B cell (primary cell): ENCODE measurements around the gene SARNP. TPM values are rescaled to one million over a fixed set of nuclear protein-coding genes. Genes with fewer than 3 reads are reported as not detected.

ENCODE experiments used
- ATAC-seq: fragments of 200-7000 bp; cut with Tn5 transposase; one replicate; pipeline ENCODE4 v1.10.0; 2021; ENCODE audit warnings: low read depth, mild to moderate bottlenecking, moderate number of reproducible peaks, moderate library complexity
- CTCF ChIA-PET: fragments of 350-600 bp; sonication (Branson Sonifier 250); formaldehyde crosslinking; loops from one replicate; lab custom pipeline; 2021; ENCODE audit warnings: antibody characterized with exemption, inconsistent platforms; lab: Charles Lee
- POLR2A ChIA-PET: fragments of 350-600 bp; sonication (Branson Sonifier 250); formaldehyde crosslinking; loops from one replicate; lab custom pipeline; 2021; ENCODE audit warnings: antibody characterized with exemption; lab: Charles Lee
- DNase-seq: peaks from one replicate; pipeline ENCODE4 v3.0.0; 2013
- H2AFZ ChIP-seq: 2 replicates; pipeline ENCODE4 v1.6.1; 2012; ENCODE audit warnings: mild to moderate bottlenecking, low read depth, low read length; ENCODE audit not compliant: insufficient read depth, poor library complexity, severe bottlenecking
- H3K27ac ChIP-seq, 2 donors: 1 replicate in 1 of 2; 2 replicates in 1 of 2; pipeline ENCODE4 v1.5.1; 2012 to 2013; ENCODE audit warnings: low read length in 2 of 2, mild to moderate bottlenecking in 2 of 2, moderate library complexity in 1 of 2
- H3K27me3 ChIP-seq, 4 experiments: fragments of 200-600 bp in 1 of 4; sonication (generic) in 1 of 4; replicated peaks in 1 of 4; 1 replicate in 2 of 4; 2 replicates in 2 of 4; pipeline versions ENCODE4 v1.6.1 to v1.7.0; 2013 to 2016; ENCODE audit warnings: low read length in 3 of 4, mild to moderate bottlenecking in 2 of 4, mixed read lengths in 1 of 4, moderate library complexity in 1 of 4; ENCODE audit not compliant: insufficient read depth in 4 of 4, control insufficient read depth in 3 of 4; ENCODE audit errors: control extremely low read depth in 1 of 4
- H3K36me3 ChIP-seq, 2 experiments: replicated peaks in 1 of 2; 1 replicate in 1 of 2; 2 replicates in 1 of 2; pipeline versions ENCODE4 v1.6.1 to v1.7.1; 2013; ENCODE audit warnings: low read length in 1 of 2; ENCODE audit not compliant: insufficient read depth in 2 of 2, control insufficient read depth in 1 of 2; ENCODE audit errors: control extremely low read depth in 1 of 2, extremely low read depth in 1 of 2
- H3K4me1 ChIP-seq, 2 donors: fragments of 200-600 bp in 1 of 2; sonication (generic) in 1 of 2; 1 replicate in 1 of 2; 2 replicates in 1 of 2; pipeline versions ENCODE4 v1.5.1 to v1.6.1; 2013 to 2017; ENCODE audit warnings: low read length in 2 of 2; ENCODE audit not compliant: control insufficient read depth in 2 of 2, insufficient read depth in 2 of 2
- H3K4me2 ChIP-seq: replicated peaks from 2 replicates; pipeline ENCODE3; 2012; ENCODE audit warnings: mild to moderate bottlenecking, low read depth, low read length; ENCODE audit not compliant: poor library complexity, severe bottlenecking
- H3K4me3 ChIP-seq, 5 experiments: fragments of 200-600 bp in 1 of 5; sonication (generic) in 1 of 5; 1 replicate in 3 of 5; 2 replicates in 2 of 5; pipeline versions ENCODE4 v1.5.1 to v1.7.0; 2011 to 2016; ENCODE audit warnings: low read length in 4 of 5, mild to moderate bottlenecking in 4 of 5, low read depth in 2 of 5, control low read depth in 1 of 5, moderate library complexity in 1 of 5; ENCODE audit not compliant: insufficient read depth in 1 of 5; ENCODE audit errors: control extremely low read depth in 1 of 5, extremely low read depth in 1 of 5
- H3K79me2 ChIP-seq: fragments of 200-600 bp; sonication (generic); one replicate; pipeline ENCODE4 v1.6.0; 2016; ENCODE audit warnings: low read length; ENCODE audit not compliant: control insufficient read depth, insufficient read depth
- H3K9ac ChIP-seq: fragments of 200-600 bp; sonication (generic); 2 replicates; pipeline ENCODE4 v1.6.1; 2017; ENCODE audit warnings: mild to moderate bottlenecking, low read length, moderate library complexity
- H3K9me3 ChIP-seq, 3 donors: one replicate each; pipeline versions ENCODE4 v1.6.1 to v1.7.1; 2013; ENCODE audit warnings: low read length in 2 of 3; ENCODE audit not compliant: control insufficient read depth in 2 of 3, insufficient read depth in 1 of 3; ENCODE audit errors: control extremely low read depth in 1 of 3
- H4K20me1 ChIP-seq: 2 replicates; pipeline ENCODE4 v1.6.0; 2012; ENCODE audit warnings: mild to moderate bottlenecking, low read length; ENCODE audit not compliant: insufficient read depth, control insufficient read depth, poor library complexity, severe bottlenecking
- H3K27ac Mint-ChIP-seq: one replicate; pipeline ENCODE4 v1.8.0; 2021; ENCODE audit warnings: mixed read lengths
- H3K27me3 Mint-ChIP-seq: one replicate; pipeline ENCODE4 v1.8.0; 2021; ENCODE audit warnings: mixed read lengths
- H3K4me1 Mint-ChIP-seq: one replicate; pipeline ENCODE4 v1.8.0; 2021; ENCODE audit warnings: mixed read lengths
- H3K4me3 Mint-ChIP-seq: one replicate; pipeline ENCODE4 v1.8.0; 2021; ENCODE audit warnings: mixed read lengths
- H3K9me3 Mint-ChIP-seq: one replicate; pipeline ENCODE4 v1.8.0; 2022; ENCODE audit warnings: mixed read lengths; ENCODE audit not compliant: insufficient read depth
- EZH2 ChIP-seq: IDR thresholded peaks from 2 replicates; pipeline ENCODE4 v1.6.1; 2012; ENCODE audit warnings: borderline replicate concordance, low read depth, mild to moderate bottlenecking, moderate library complexity, low read length; ENCODE audit not compliant: insufficient read depth, poor library complexity, severe bottlenecking
- WGBS: methylation state at CpG from one replicate; pipeline ENCODE4 v1.1.5; 2013; ENCODE audit warnings: missing lambda C conversion rate; ENCODE audit not compliant: insufficient coverage; 5-methylcytosine and 5-hydroxymethylcytosine counted together
- intact Hi-C: fragments of 100-400 bp; cut with micrococcal nuclease; formaldehyde crosslinking; loops from one replicate; pipeline ENCODE4 v1.10.0; 2022
- polyA plus RNA-seq: library from polyadenylated mRNA; depleted of rRNA; stranded (reverse); fragments of >200 nt; gene quantifications from 2 replicates; pipeline ENCODE4 v1.2.3, GENCODE V29; 2012
- total RNA-seq, 2 donors: library from RNA; stranded (reverse); fragments of 120-200 nt in 1 of 2; gene quantifications; 1 replicate in 1 of 2; 2 replicates in 1 of 2; pipeline versions ENCODE4 v1.2.3 to v1.2.4, GENCODE V29; 2013 to 2022
- TF ChIP-seq, protein P1 (sequence below): fragments of 200-600 bp; IDR thresholded peaks from one replicate; pipeline ENCODE4 v1.8.0; 2022; ENCODE audit warnings: antibody characterized with exemption, mild to moderate bottlenecking

Gene SARNP
- total and polyA plus RNA-seq, 2 donors (not counting 1 experiment from before 2014, with no cell fraction given) = 22.6 to 46.4 TPM

GRCh38 chr12:55728939-55729818 is 88.3 kb downstream of the SARNP start, which contains the start of gene CD63:
TSS of gene CD63 (minus strand) at chr12:55729009. CDS start at chr12:55728341, 668 bp downstream.
- DNase-seq (peak; percentile 71), ATAC-seq (peak; percentile 67)
- H3K4me3 ChIP-seq = peak within 1 kb of the TSS; percentile 55 to 91 (median 77)
- Mint-ChIP-seq H3K4me1 (peaks cover 41% of the 10 kb centered on the region), H3K27me3 (no peaks in the 10 kb centered on the region), H3K4me3 (peak within 1 kb of the TSS; percentile 88), H3K9me3 (no peaks in the 10 kb centered on the region), H3K27ac (peak within 1 kb of the TSS; percentile 92)
- TF ChIP-seq, protein P1, sequence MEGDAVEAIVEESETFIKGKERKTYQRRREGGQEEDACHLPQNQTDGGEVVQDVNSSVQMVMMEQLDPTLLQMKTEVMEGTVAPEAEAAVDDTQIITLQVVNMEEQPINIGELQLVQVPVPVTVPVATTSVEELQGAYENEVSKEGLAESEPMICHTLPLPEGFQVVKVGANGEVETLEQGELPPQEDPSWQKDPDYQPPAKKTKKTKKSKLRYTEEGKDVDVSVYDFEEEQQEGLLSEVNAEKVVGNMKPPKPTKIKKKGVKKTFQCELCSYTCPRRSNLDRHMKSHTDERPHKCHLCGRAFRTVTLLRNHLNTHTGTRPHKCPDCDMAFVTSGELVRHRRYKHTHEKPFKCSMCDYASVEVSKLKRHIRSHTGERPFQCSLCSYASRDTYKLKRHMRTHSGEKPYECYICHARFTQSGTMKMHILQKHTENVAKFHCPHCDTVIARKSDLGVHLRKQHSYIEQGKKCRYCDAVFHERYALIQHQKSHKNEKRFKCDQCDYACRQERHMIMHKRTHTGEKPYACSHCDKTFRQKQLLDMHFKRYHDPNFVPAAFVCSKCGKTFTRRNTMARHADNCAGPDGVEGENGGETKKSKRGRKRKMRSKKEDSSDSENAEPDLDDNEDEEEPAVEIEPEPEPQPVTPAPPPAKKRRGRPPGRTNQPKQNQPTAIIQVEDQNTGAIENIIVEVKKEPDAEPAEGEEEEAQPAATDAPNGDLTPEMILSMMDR = no peak
- TF ChIP-seq EZH2 = no peak
- H3K27ac ChIP-seq = peak within 1 kb of the TSS; percentile 64 to 80
- peaks cover 21 to 36% of the 10 kb centered on the region in 2 donors for H3K4me1 ChIP-seq
- H3K9ac ChIP-seq = peak within 1 kb of the TSS; percentile 90
- no peaks in the 10 kb centered on the region for H4K20me1 ChIP-seq
- peaks cover 0 to 11% of the 10 kb centered on the region in 2 experiments for H3K36me3 ChIP-seq
- ChIA-PET POLR2A (interaction anchor here (0.6 to 2.0 kb wide), 6 partner anchors 9 to 375 kb away, joined by 3 to 18 read pairs (median 4); partner anchors contain the start of genes BLOC1S1, DNAJC14 and PA2G4), CTCF (interaction anchor here (0.6 to 4.4 kb wide), 16 partner anchors 9 to 1331 kb away, joined by 3 to 41 read pairs (median 5); partner anchors contain the start of genes BLOC1S1, ORMDL2, RDH5 and SARNP)
- no peaks in the 10 kb centered on the region for H3K79me2 ChIP-seq
- H3K9me3 ChIP-seq = no peaks in the 10 kb centered on the region
- H2AFZ ChIP-seq = peak within 1 kb of the TSS; percentile 87
- no peaks in the 10 kb centered on the region for H3K27me3 ChIP-seq
- H3K4me2 ChIP-seq = peak within 1 kb of the TSS; percentile 100
- intact Hi-C loops = loop anchor here (1.0 kb wide), 2 partner anchors 9 to 13 kb away; partner anchors contain the start of gene BLOC1S1
- WGBS = under 1% methylated on average over 55 of the region's 61 CpGs
